WTC11 (cell line): ENCODE measurements around the gene LRIG3. TPM values are rescaled to one million over a fixed set of nuclear protein-coding genes. Genes with fewer than 3 reads are reported as not detected.

Source experiments
- ATAC-seq: fragments of 200-7000 bp; cut with Tn5 transposase; 2 replicates; pipeline ENCODE4 v1.10.0; 2021; ENCODE audit warnings: mild to moderate bottlenecking, moderate library complexity
- CTCF ChIA-PET: fragments of 300-600 bp; sonication (Branson Sonifier 250); formaldehyde crosslinking; loops from one replicate; lab custom pipeline; 2021; ENCODE audit warnings: antibody characterized with exemption; lab: Charles Lee
- POLR2A ChIA-PET: fragments of 350-600 bp; sonication (Branson Sonifier 250); formaldehyde crosslinking; loops from one replicate; lab custom pipeline; 2021; ENCODE audit warnings: antibody characterized with exemption; lab: Charles Lee
- DNase-seq: peaks from one replicate; pipeline ENCODE4 v3.0.0; 2021; ENCODE audit warnings: low spot score
- H3K27ac Mint-ChIP-seq: 2 replicates; pipeline ENCODE4 v1.8.0; 2021; ENCODE audit warnings: mixed read lengths
- H3K27me3 Mint-ChIP-seq: 2 replicates; pipeline ENCODE4 v1.8.0; 2021; ENCODE audit warnings: low read depth, mild to moderate bottlenecking, moderate library complexity, mixed read lengths
- H3K36me3 Mint-ChIP-seq: 2 replicates; pipeline ENCODE4 v1.8.0; 2021; ENCODE audit warnings: mixed read lengths
- H3K4me1 Mint-ChIP-seq: 2 replicates; pipeline ENCODE4 v1.8.0; 2022; ENCODE audit warnings: mixed read lengths
- H3K4me3 Mint-ChIP-seq: 2 replicates; pipeline ENCODE4 v1.8.0; 2021; ENCODE audit warnings: mild to moderate bottlenecking, moderate library complexity, mixed read lengths
- H3K9me3 Mint-ChIP-seq: 2 replicates; pipeline ENCODE4 v1.8.0; 2021; ENCODE audit warnings: mixed read lengths
- ATF6 ChIP-seq: sonication (generic); formaldehyde crosslinking; IDR thresholded peaks from 2 replicates; pipeline ENCODE4 v1.8.1; 2023; ENCODE audit warnings: mild to moderate bottlenecking, missing genetic modification reagents
- ERG ChIP-seq: fragments of 250-450 bp; sonication (Bioruptor Pico); IDR thresholded peaks from 2 replicates; pipeline ENCODE4 v1.8.0; 2021; ENCODE audit warnings: mild to moderate bottlenecking
- FOXJ3 ChIP-seq: sonication (generic); formaldehyde crosslinking; IDR thresholded peaks from 2 replicates; pipeline ENCODE4 v1.9.0; 2021; ENCODE audit warnings: missing genetic modification reagents, mild to moderate bottlenecking, borderline replicate concordance
- FOXP1 ChIP-seq: sonication (generic); formaldehyde crosslinking; IDR thresholded peaks from 2 replicates; pipeline ENCODE4 v1.8.0; 2022; ENCODE audit warnings: missing genetic modification reagents, mild to moderate bottlenecking, moderate library complexity, borderline replicate concordance
- GRHL2 ChIP-seq: fragments of 250-450 bp; sonication (Bioruptor Pico); IDR thresholded peaks from 2 replicates; pipeline ENCODE4 v1.8.0; 2022; ENCODE audit warnings: mild to moderate bottlenecking, moderate library complexity; ENCODE audit not compliant: insufficient replicate concordance, severe bottlenecking
- GTF2I ChIP-seq: fragments of 250-450 bp; sonication (Bioruptor Pico); conservative IDR thresholded peaks from 2 replicates; pipeline ENCODE4 v1.4.0; 2021; ENCODE audit warnings: mild to moderate bottlenecking
- HMGXB4 ChIP-seq: sonication (generic); formaldehyde crosslinking; IDR thresholded peaks from 2 replicates; pipeline ENCODE4 v1.8.1; 2023; ENCODE audit warnings: mild to moderate bottlenecking, moderate library complexity, missing genetic modification reagents
- IRF2 ChIP-seq: sonication (generic); formaldehyde crosslinking; IDR thresholded peaks from 2 replicates; pipeline ENCODE4 v1.8.0; 2022; ENCODE audit warnings: low read depth, missing genetic modification reagents, borderline replicate concordance
- JUN ChIP-seq: sonication (generic); formaldehyde crosslinking; IDR thresholded peaks from 2 replicates; pipeline ENCODE4 v1.8.0; 2023; ENCODE audit warnings: mild to moderate bottlenecking, missing genetic modification reagents
- MLX ChIP-seq: sonication (generic); formaldehyde crosslinking; IDR thresholded peaks from 2 replicates; pipeline ENCODE4 v1.8.1; 2023; ENCODE audit warnings: mild to moderate bottlenecking, missing genetic modification reagents, moderate library complexity
- NFYB ChIP-seq: sonication (generic); formaldehyde crosslinking; conservative IDR thresholded peaks from 2 replicates; pipeline ENCODE4 v1.8.0; 2022; ENCODE audit warnings: low read depth, missing genetic modification reagents
- NR3C1 ChIP-seq: sonication (generic); formaldehyde crosslinking; conservative IDR thresholded peaks from 2 replicates; pipeline ENCODE4 v1.8.1; 2023; ENCODE audit warnings: low read depth, mild to moderate bottlenecking, missing genetic modification reagents
- PRRX2 ChIP-seq: fragments of 250-450 bp; sonication (Bioruptor Pico); IDR thresholded peaks from 2 replicates; pipeline ENCODE4 v1.8.0; 2021; ENCODE audit warnings: mild to moderate bottlenecking
- TP53 ChIP-seq: sonication (generic); formaldehyde crosslinking; IDR thresholded peaks from 2 replicates; pipeline ENCODE4 v1.8.1; 2023; ENCODE audit warnings: mild to moderate bottlenecking, missing genetic modification reagents
- ZNF219 ChIP-seq: sonication (generic); formaldehyde crosslinking; IDR thresholded peaks from 2 replicates; pipeline ENCODE4 v1.8.0; 2023; ENCODE audit warnings: missing genetic modification reagents, mild to moderate bottlenecking, borderline replicate concordance
- ZNF232 ChIP-seq: sonication (generic); formaldehyde crosslinking; IDR thresholded peaks from 2 replicates; pipeline ENCODE4 v1.8.0; 2022; ENCODE audit warnings: mild to moderate bottlenecking, missing genetic modification reagents
- ZNF263 ChIP-seq: sonication (generic); formaldehyde crosslinking; IDR thresholded peaks from 2 replicates; pipeline ENCODE4 v1.8.1; 2022; ENCODE audit warnings: low read depth, mild to moderate bottlenecking, moderate library complexity, missing genetic modification reagents
- ZNF416 ChIP-seq: fragments of 250-450 bp; sonication (Bioruptor Pico); IDR thresholded peaks from 2 replicates; pipeline ENCODE4 v1.9.0; 2021; ENCODE audit warnings: mild to moderate bottlenecking, inconsistent platforms
- ZSCAN18 ChIP-seq: fragments of 250-450 bp; sonication (Bioruptor Pico); IDR thresholded peaks from 2 replicates; pipeline ENCODE4 v2.1.2; 2022; ENCODE audit warnings: mild to moderate bottlenecking, moderate library complexity
- total RNA-seq: library from RNA; stranded (reverse); gene quantifications from 3 replicates; pipeline ENCODE4 v1.2.3, GENCODE V29; 2021
- TF ChIP-seq, protein P1 (sequence below): sonication (generic); formaldehyde crosslinking; IDR thresholded peaks from 2 replicates; pipeline ENCODE4 v1.8.1; 2022; ENCODE audit warnings: mild to moderate bottlenecking, moderate library complexity, missing genetic modification reagents
- TF ChIP-seq, protein P2 (sequence below): sonication (generic); formaldehyde crosslinking; IDR thresholded peaks from 2 replicates; pipeline ENCODE4 v1.8.0; 2022; ENCODE audit warnings: mild to moderate bottlenecking, missing genetic modification reagents
- TF ChIP-seq, protein P3 (sequence below): sonication (generic); formaldehyde crosslinking; IDR thresholded peaks from 2 replicates; pipeline ENCODE4 v1.8.1; 2022; ENCODE audit warnings: low read depth, mild to moderate bottlenecking, moderate library complexity, missing genetic modification reagents, borderline replicate concordance

The LRIG3 gene
- total RNA-seq, 1 experiment from 2014 or later, result 13.0 TPM

- ATAC-seq (no peak), DNase-seq (no peak)
- Mint-ChIP-seq H3K27ac (no peak overlapping the region), H3K36me3 (no peaks in the 10 kb centered on the region), H3K4me1 (no peaks in the 10 kb centered on the region), H3K4me3 (no peak overlapping the region), H3K9me3 (no peaks in the 10 kb centered on the region; the same call in 1 of the 2 replicates), H3K27me3 (peaks cover 24% of the 10 kb centered on the region)
- ChIA-PET CTCF (no interaction called here), POLR2A (no interaction called here)
- TF ChIP-seq ZSCAN18 (CRISPR knock-in tag) (no peak), NFYB (CRISPR knock-in tag) (no peak), PRRX2 (CRISPR knock-in tag) (no peak), JUN (no peak), ATF6 (CRISPR knock-in tag) (no peak)
Observed at GRCh38 chr12:58850826-58851225, 69.5 kb downstream of the LRIG3 start.

DNA sequence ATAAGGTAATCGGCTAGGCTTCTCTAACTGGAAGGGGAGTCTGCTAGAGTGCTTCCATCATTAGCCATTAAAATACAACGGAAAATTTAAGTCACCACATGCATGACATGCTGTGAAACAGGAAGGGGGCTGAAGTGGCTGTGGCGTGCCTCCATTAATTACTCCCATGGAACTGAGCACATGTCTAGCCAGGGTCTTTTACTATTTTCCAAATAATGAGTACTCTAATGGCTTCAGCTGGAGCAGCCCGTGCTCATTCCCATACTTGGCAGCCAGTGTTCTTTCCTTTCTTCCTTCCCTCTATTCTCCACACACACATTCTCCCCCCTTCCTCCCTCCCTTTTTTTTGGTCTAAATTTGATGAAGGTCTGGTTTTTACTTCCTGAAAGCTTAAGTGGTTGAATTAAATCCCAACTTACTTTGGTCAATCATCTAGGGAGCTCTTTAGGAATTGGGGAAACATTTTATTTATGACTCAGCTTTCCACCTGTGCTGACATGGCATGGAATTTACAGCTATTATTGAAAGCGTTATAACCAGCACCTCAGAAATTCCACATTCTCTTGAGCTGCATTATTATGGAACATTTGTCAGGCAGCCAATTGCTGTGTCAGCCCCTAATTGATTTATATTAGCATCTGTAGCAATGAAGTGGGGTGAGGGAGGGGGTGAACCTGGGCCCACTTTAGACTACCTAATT, 72.3 kb downstream of the LRIG3 start:
- no peak for DNase-seq
- ATAC-seq, result no peak
- H3K36me3 Mint-ChIP-seq, result no peaks in the 10 kb centered on the region
- TF ChIP-seq NFYB (CRISPR knock-in tag), result no peak
- no peak for TF ChIP-seq FOXP1 (CRISPR knock-in tag)
- no peak for TF ChIP-seq ZNF232 (CRISPR knock-in tag)
- no peak for TF ChIP-seq JUN
- no peak for TF ChIP-seq ZNF263 (CRISPR knock-in tag)
- no peak for TF ChIP-seq HMGXB4 (CRISPR knock-in tag)
- no peak for TF ChIP-seq ERG (CRISPR knock-in tag)
- TF ChIP-seq, all 79 proteins: peak for 0
- Mint-ChIP-seq H3K9me3 (no peaks in the 10 kb centered on the region; the same call in 1 of the 2 replicates), H3K27ac (no peak overlapping the region), H3K27me3 (peaks cover 19% of the 10 kb centered on the region), H3K4me1 (no peaks in the 10 kb centered on the region), H3K4me3 (no peak overlapping the region)
- ChIA-PET CTCF (interaction anchor here (0.5 to 0.7 kb wide), 2 partner anchors 65 to 237 kb away, joined by 3 to 4 read pairs; no protein-coding TSS in a partner anchor), POLR2A (no interaction called here)

DNA sequence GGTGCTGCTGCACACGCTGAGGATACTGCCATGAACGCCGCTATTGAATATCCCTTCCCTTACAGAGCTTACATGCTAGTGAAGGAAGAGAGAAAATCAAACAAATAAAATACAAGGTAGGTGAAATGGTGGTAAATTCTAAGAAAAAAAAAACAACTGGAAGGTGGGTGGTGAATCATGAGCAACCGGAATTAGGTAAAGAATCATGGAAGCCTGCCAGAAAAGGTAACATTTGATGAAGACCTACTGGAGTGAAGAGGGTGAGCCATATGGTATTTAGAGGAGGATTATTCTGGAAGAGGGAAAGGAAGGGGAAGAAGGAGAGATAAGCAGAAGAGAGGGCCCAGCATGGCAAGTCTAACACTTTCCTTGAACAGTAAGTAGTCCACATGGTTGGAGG, 76.1 kb downstream of the LRIG3 start:
- Mint-ChIP-seq H3K9me3 (peaks cover 8% of the 10 kb centered on the region), H3K36me3 (peaks cover 7% of the 10 kb centered on the region; the same call in 1 of the 2 replicates), H3K27ac (no peak overlapping the region), H3K27me3 (peaks cover 6% of the 10 kb centered on the region)
- DNase-seq (no peak), ATAC-seq (no peak)
- CTCF ChIA-PET, result no interaction called here
- TF ChIP-seq TP53 (CRISPR knock-in tag) (no peak), NR3C1 (no peak), MLX (CRISPR knock-in tag) (no peak), GTF2I (CRISPR knock-in tag) (no peak), ZNF416 (CRISPR knock-in tag) (no peak), GRHL2 (CRISPR knock-in tag) (no peak), IRF2 (CRISPR knock-in tag) (no peak), FOXJ3 (CRISPR knock-in tag) (no peak), ZNF219 (no peak)
- TF ChIP-seq, protein P1, sequence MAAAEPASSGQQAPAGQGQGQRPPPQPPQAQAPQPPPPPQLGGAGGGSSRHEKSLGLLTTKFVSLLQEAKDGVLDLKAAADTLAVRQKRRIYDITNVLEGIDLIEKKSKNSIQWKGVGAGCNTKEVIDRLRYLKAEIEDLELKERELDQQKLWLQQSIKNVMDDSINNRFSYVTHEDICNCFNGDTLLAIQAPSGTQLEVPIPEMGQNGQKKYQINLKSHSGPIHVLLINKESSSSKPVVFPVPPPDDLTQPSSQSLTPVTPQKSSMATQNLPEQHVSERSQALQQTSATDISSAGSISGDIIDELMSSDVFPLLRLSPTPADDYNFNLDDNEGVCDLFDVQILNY (CRISPR knock-in tag), result no peak
- TF ChIP-seq, protein P2, sequence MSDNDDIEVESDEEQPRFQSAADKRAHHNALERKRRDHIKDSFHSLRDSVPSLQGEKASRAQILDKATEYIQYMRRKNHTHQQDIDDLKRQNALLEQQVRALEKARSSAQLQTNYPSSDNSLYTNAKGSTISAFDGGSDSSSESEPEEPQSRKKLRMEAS (CRISPR knock-in tag), result no peak
- TF ChIP-seq, protein P3, sequence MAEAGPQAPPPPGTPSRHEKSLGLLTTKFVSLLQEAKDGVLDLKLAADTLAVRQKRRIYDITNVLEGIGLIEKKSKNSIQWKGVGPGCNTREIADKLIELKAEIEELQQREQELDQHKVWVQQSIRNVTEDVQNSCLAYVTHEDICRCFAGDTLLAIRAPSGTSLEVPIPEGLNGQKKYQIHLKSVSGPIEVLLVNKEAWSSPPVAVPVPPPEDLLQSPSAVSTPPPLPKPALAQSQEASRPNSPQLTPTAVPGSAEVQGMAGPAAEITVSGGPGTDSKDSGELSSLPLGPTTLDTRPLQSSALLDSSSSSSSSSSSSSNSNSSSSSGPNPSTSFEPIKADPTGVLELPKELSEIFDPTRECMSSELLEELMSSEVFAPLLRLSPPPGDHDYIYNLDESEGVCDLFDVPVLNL (CRISPR knock-in tag), result no peak
- TF ChIP-seq, all 79 proteins: peak for 0
- POLR2A ChIA-PET, result no interaction called here
- H3K4me1 Mint-ChIP-seq, result peaks cover 8% of the 10 kb centered on the region; the same call in 1 of the 2 replicates
- no peak overlapping the region for H3K4me3 Mint-ChIP-seq
